Mucosa of gallbladder (tissue), 1 donor: Measurements from ENCODE around the gene SOD1. TPM values are rescaled to one million over a fixed set of nuclear protein-coding genes. Genes with fewer than 3 reads are reported as not detected.

Experiments used
- DNase-seq: peaks from one replicate; pipeline ENCODE4 v3.0.0-alpha.2; 2020; ENCODE audit warnings: low spot score
- total RNA-seq: library from RNA; stranded (reverse); gene quantifications from one replicate; pipeline ENCODE4 v1.2.1, GENCODE V29; 2021
- donor health status: DM: no; HTN: no; CAD: no.

The SOD1 gene
- total RNA-seq, 1 donor from 2014 or later: 344 TPM

DNA sequence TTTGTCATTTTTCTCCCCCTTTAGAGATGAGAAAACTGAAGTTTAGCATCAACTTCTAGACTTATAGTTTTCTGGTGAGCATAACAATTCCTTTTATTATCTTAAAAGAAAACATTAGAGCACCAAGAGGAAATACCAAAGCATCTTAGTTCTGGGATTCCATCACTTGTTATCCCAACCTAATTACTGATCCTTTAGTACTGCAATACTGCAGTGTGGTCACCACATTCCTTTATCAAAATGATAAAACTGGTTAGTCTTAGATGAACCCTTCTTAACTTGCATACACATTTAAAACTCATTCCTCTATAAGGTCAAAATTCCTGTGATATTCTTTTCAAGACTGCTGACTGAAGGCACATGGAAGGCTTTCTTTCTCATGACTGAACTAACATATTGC is 23.1 kb downstream of the SOD1 start:
- DNase-seq: no peak

DNA sequence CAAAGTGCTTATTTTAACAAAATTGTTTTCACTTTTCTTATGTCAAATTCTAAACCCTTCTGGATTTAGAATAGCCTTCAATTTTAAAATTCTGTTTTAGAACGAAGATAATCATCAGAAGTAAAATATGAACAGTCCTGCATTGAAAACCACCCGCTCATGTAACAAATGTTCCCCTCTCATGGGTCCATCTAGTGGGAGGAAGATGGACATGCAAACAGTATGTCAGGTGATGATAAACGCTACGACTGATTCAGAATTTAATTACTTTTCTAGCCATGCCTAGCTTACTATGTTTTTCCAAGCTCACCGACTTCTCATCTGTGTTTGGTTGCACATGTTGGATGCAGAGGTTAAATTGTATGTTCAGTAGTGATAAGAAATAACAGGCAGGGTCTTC is 23.5 kb downstream of the SOD1 start:
- DNase-seq: no peak

DNA sequence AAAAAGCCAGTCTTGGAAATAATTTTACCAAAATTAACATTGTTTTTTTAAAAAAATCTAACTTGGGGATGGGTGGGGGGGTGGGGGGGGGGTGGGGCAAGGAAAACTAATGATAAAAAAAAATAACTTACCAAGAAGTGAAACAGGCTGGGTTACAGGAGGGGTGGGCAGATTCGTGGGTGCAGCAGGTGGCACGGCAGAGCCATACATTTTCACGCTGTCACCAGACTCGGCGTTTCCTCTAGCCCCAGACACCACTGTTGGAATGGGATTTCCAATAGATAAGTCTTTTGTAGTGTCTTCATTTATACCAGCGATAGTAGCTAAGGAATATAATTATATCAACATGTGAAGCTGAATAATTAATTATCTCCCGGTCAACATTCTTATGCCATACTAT is 25.4 kb downstream of the SOD1 start:
- no peak for DNase-seq

DNA sequence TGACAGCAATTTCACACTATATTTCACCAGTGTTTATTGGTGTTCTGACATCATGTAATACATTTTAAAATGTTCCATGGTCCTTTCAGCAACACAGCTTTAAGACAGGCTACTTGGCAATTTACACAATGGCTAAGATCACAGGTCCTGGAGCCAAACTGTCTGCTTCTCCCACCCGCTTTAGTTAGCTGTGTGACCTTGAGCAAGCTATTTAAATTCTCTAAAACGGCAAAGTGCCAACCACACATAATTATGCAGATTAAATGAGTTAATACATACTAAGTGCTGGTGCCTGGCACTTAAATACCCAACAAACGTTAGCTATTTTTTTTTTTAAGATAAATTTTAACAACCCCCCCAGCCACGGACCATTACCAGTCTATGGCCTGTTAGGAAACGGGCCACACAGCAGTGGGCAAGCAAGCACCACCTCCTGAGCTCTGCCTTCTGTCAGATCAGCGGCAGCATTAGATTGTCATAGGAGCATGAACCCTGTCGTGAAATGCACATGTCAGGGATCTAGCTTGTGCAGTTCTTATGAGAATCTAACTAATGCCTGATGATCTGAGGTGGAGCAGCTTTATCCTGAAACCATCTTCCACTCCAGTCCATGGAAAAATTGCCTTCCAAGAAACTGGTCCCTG is 26.9 kb downstream of the SOD1 start:
- DNase-seq: no peak

DNA sequence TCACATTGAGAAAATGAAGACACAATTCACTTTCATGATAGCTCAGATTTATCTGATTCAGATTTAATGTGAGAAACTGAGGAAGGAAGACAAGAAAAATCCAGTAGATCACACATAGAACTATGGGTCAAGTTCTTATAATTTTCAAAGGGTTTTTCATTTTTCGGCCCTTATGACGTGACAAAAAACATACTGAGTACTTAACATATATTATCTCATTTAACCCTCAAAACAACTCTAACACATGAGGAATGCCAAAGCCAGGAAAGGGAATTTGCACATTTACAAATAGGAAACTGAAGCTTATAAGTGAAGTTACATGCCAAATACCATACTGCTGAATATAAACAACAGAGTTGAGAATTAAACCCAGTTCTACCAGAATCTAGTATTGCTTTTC is 27.6 kb downstream of the SOD1 start:
- DNase-seq: no peak

DNA sequence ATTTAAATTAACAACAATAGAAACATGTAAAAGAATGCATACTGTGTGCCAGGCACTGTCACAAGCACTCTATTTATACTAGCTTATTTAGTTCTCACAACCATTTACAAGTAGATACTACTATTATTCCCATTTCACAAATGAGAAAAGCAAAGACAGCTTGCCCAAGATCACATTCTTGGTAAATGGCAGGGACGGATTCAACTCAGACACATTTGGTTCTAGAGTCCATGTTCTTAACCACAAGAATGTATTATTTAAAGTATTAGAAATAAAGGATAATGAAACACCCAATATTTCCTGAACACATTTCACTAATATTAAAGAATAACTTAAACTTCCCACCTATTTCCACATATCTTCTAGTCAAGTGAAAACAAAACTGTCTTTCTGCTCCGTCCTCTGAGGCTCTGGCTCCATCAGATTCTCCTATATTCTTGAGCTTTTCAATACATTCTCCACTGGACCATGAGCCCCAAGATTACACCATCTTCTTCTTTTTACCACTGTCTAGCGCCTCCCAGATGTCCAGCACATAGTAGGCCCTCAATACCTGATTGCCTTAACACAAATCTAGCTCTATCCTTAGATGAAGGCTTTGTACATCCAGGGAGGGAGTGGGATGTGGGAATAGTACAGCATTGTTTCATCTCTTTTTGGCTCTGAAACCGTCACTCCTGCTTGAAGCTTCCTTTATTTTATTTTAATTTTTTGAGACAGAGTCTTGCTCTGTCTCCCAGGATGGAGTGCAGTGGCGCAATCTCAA is 29.3 kb downstream of the SOD1 start:
- no peak for DNase-seq

DNA sequence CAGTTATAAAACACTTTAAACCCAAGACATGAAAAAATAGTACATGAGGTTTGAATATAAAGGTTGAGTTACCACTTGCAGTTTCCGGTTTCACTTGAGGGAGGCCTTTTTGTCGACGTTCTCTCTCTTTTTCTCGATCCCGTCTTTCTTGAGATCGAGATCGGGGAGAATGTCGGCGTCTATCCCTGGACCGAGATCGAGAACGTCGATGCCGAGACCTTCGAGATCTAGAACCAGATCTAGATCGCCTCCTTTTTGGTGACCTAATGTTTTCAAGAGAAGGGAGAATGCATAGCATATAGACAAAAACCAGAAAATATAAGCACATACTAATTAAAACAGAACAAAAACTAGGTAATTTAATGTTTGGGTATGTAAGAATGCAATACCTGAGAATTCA is 33.7 kb downstream of the SOD1 start:
- DNase-seq: no peak

DNA sequence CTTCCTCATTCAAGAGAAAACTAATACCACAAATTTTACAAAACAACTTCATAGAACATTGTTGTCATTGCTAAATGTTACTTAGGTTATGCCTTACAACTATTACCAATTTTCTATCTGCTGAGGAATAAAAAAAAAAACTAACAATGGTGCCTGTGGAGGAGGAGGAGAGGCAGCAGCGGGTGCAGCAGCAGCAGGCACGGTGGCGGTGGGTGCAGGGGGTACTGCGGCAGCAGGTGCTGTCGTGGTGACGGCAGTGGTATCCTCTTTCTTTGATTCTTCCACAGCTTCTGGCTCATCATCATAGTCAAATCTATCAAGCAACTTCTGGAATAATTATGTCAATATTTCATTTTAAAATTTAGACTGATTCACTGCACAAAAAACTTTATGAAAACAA is 36.9 kb downstream of the SOD1 start:
- DNase-seq: no peak

DNA sequence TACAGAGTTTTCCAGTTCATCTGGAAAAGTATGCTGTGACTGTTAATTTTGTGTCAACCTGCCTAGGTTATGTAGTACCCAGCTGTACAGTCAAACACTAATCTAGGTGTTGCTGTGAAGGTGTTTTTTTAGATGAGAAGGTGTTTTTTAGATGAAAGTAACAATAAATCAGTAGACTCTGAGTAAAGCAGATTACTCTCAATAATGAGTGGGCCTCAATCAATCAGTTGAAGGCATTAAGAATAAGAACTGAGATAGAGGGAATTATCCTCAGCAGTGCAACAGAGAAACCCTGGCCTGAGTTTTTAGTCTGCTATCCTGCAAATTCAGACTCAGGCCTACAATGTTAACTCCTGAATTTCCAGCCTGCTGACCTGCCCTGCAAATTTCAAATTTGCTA is 39.0 kb downstream of the SOD1 start:
- no peak for DNase-seq

DNA sequence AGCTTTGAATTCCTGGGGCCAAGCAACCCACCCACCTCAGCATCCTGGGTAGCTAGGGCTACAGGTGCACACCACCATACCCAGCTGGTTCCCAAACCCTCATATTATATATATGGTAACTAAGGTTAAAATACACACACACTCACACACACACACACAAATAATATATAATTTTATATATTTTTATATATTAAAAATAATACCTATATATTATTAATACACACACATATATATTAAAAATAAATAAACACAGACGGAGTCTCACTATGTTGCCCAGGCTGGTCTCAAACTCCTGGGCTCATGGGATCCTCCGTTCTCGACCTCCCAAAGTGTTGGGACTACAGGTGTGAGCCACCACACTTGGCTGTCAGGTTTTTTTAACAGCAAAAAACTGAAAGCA is 40.5 kb downstream of the SOD1 start:
- no peak for DNase-seq

DNA sequence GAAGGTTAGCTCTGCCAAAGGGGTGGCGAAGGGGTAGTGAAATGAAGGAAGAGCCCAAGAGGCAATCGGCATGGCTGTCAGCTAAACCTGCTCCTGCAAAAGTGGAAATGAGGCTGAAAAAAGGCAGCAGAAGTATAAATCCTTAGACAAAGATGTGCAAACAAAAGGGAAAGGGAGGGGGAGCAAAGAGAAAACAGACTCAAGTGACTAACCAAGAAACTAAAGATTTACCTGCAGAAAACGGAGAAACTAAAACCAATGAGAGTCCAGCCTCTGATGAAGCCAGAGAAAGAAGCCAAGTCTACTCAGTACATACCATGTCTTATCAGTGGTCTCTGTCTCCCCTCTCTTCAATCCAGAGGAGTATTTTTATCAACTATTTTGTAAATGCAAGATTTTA is 47.1 kb downstream of the SOD1 start:
- no peak for DNase-seq

DNA sequence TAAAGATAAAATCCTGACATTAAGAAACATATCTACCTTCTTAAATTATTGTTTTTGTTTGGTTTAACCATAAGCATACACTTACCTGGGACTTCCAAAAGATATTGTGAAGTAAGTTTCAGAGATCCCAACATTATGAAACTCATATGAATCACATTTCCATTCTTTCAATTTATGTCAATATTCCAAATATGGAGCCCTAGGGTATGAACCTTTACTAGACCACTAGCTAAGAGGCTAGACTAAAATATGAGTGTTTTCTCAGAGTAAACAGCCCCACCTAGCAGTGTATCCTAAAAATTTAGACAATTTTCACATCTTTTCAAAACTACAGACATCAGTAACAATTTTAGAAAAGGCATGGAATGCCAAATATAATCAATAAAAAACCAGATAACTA is 48.0 kb downstream of the SOD1 start:
- no peak for DNase-seq

DNA sequence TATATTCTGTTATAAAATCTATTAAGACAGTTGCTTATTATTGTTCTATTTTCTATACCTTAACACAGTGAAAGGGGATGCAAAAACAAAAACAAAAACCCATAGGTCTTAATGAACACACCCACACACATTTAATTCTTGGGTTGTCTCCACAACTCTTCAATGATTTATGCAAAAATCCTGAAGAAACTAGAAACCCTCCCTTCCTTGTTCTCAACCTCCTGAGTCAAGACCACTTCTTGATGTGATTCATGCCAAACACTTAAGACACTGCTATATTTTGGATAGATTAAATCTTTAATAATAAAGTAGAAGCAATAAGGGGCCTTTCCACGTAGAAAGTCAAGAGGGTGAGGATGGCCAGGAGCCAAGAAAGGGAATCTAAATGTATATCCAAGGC is 49.0 kb downstream of the SOD1 start:
- DNase-seq: no peak

DNA sequence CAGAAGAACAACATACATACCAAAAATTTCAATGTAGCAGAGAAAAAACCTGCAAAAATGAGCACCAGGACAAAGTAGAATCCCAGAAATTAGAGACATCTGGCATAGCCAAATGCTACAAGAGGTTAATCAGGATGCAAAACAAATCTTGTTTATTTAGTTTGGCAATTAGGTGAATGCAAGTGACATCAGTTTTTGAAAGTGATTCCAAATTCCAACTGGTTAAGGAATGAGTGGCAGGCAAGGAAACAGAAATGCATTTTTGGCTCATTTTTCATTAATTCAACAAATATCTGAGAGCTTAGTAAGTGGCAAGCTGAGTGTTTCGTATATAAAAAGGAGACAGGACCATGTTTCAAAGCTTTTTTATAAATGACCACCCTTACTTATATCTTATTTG is 51.1 kb downstream of the SOD1 start:
- DNase-seq: no peak

DNA sequence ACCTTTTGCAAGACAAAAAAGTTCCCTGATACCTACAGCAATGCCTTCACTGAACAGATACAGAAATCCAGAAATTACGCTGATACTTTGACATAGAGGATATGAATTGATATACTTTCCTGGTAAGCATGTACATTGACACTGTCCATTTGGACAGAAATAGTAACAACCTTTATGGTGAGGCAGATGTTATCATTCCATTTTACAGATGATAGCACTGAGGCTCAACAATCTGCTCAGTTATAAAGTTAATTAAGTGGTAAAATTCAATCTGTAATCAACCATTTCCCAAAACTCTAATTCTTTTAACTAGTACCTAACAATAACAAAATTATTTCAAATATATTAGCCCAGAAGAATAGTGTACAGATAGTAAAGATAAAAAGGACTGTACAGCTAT is 51.8 kb downstream of the SOD1 start:
- DNase-seq: no peak

DNA sequence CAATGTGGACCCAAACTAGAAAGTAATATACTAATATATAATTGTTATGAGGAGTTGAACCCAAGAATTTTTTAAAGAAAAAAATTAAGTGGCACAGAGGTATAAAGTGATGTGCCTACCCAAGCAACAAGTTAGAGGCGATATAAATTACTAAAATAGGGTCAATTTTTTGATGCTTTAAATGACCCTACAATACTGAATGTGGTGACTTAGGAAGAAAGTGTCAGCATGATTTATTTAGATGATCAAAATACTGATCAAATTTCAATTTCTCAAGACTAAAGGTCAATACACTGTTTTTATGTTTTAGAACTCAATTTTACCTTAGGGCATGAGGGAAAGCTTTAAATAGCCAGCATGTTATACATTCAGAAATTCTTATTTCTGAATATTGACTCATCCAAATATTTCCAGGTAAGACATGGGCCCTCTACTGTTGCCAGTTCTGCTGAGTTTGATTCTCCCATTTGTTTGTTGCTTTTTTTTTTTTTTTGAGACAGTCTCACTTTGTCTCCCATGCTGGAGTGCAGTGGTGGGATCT is 52.3 kb downstream of the SOD1 start:
- DNase-seq: no peak

DNA sequence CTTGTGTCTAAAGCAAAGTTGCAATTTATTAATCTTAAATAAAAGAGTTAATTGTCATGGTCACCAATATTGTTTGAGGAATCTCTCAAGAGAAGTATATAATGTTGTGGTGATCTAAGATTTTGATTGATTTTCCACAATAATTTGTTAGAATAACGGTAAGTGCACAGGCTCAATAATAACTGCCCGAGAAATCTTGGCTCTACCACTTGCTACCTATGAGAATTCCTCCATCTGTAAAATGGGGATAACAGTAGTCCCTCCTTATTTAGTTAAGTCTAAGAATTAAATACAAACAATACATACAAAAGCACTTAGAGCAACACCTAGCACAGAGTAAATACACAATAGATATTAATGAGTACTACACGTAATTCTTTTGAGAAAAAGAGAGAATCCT is 53.6 kb downstream of the SOD1 start:
- no peak for DNase-seq

DNA sequence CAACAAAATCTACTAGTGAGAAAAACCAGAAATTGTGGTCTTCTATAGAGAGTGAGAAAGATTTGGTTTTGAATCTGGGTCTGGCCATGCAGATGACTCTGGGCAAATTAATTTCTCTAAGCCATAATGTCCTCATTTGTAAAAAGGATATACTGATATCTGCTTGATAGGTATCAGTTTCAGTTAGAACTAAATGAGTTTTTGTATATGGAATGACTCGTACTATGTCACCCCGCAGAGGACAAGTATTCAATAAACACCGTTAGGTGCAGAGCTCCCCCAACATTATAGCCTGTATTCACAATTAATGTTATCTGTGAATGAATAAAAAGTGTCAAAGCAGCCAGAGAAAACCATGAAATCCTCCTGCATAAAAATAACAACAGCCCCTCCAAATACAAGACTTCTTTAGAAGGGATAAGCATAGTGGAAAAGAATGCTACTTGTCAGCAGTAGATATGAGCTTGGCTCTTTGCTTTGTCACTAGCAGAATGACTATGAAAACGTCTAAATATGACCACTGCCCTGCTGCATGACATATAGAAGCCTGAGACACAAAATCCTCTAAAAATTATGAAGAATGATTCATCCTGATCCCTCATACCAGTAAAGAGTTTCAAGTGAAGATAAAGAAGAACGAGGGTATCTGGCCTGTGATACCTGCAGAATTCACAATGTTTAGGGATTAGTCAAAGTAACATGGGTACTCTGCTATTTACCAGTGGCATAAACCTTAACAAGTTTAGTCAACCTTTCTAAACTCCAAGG is 54.7 kb downstream of the SOD1 start:
- DNase-seq: no peak

DNA sequence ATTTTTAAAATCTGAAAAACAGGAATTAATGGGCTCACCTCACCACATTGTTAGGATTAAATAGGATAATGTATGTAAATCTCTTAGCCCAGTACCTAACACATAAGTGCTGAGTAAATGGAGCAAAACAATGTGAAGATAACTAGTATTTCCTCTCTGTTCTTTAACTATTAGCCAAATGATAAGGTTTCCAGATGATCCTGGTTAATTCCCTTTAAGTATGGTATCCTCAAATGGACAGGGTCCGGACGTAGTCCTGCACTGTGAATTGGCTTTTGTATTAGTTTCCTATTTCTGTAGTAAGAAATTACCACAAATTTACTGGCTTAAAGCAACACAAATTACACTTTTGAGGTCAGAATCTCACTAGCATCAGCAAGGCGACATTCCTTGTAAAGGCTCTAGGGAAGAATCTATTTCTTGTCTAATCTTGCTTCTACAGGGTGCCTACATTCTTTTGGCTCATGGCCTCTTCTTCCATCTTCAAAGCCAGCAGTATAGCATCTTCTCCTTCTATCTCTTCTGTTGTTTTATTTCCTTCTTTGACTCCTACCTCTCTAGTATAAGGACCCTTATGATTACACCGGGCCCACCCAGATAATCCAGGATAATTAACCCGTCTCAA is 55.4 kb downstream of the SOD1 start:
- no peak for DNase-seq

DNA sequence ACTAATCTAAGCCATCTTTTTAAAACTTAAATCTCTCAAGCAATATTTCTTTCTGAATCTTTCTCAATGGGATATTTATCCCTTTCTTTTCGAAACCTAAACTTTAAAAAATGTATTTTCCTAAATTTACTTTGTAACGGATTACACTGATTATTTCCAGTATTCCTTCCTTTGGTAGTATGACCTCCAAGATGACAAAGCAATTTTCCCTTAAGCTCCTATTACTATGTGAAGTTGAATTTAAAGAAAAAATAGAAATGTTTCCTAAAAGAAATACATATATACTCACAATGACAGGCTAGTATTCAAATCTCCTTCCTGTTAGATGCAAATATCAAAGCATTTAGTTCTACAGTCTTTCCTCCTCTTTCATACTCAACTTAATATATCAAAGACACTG is 56.6 kb downstream of the SOD1 start:
- DNase-seq: no peak
